ENCODE data around the gene RSRC1. TPM values are rescaled to one million over a fixed set of nuclear protein-coding genes. Genes with fewer than 3 reads are reported as not detected.
"Not testable (repeated sequence)": the region's sequence is repeated elsewhere in the genome, so short reads cannot be mapped to it uniquely, and the experiment has no call there.

Gene RSRC1
- total RNA-seq, 1 donor from 2014 or later, result 38.5 TPM

DNA sequence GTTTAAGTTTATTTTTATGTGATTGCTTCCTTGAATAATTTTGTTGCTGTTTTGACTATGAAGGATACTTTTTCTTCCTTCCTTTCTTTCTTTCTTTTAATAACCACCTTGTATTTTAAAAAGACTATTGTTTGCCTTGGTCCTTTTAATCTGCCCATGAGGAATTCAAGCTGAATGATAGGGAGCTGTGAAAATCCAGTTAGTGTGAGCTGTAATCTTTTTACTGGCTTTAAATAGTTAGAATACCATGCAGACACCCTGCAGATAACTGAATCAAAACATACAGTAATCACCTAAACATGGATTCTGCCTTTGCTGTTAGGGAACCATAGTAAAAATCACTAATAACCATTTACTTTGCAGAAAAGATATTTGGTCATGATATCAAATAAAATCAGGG, 110.7 kb downstream of the RSRC1 start:
- Histone ChIP-seq H3K4me1 (no peaks in the 10 kb centered on the region), H3K27me3 (no peaks in the 10 kb centered on the region), H3K4me3 (no peak overlapping the region), H3K27ac (no peak overlapping the region), H3K36me3 (no peaks in the 10 kb centered on the region), H3K9me3 (no peaks in the 10 kb centered on the region)
- TF ChIP-seq POLR2AphosphoS5 (IDR thresholded peaks at IDR 0.05; ENCODE audit: insufficient read depth in 1 of 2, low read depth in 1 of 2) (no peak), CTCF (IDR thresholded peaks at IDR 0.05) (no peak), POLR2A (IDR thresholded peaks at IDR 0.05) (no peak)
- intact Hi-C loops (cut with DNase I), result no loop called here
- DNase-seq (ENCODE audit: extremely low spot score in 2 of 2), result no peak

DNA sequence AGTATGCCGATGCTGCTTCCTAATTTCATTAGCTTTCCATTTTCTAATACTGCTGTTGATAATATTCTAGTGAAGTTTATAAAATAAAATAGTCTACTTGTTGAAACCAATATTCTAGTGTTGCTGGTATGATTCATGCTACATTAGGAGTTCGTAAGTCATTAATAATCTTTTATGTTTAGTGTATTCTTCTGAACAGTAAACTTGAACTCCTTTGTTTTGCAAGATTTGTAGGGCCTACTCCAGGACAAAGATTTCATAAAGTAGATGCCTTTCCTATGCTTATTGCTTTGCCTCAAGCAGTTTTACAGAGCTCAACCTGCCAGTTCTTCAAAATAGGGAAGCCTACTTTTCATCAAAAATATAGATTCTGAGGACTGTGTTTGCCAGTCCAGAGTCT, 111.5 kb downstream of the RSRC1 start:
- Histone ChIP-seq H3K9me3 (no peaks in the 10 kb centered on the region), H3K36me3 (no peaks in the 10 kb centered on the region), H3K4me1 (no peaks in the 10 kb centered on the region), H3K4me3 (no peak overlapping the region), H3K27me3 (no peaks in the 10 kb centered on the region), H3K27ac (no peak overlapping the region)
- no peak for TF ChIP-seq POLR2AphosphoS5 (IDR thresholded peaks at IDR 0.05; ENCODE audit: insufficient read depth in 1 of 2, low read depth in 1 of 2)
- intact Hi-C loops (cut with DNase I), result no loop called here
- DNase-seq (ENCODE audit: extremely low spot score in 2 of 2), result no peak

DNA sequence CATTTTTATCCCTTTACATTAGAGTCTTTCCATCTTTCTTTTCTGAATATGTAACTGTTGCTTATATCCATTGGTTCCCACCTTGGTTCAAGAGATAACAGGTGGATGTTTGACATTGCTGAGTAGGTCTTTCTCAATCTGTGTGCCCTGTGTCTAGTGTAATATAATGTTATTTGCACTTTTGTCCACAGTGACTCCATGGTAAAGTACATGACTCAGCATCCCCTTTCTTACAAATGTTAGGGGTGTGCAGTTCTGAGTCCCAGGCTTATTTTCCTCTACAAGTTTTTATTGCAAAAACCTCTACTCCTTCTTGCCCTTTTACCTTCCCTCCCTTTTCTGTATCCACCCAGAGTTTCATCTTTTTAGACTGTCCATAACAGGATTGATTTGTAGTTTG, 116.5 kb downstream of the RSRC1 start:
- intact Hi-C loops (cut with DNase I), result no loop called here
- no peak for TF ChIP-seq CTCF (IDR thresholded peaks at IDR 0.05)
- no peak for TF ChIP-seq POLR2A (IDR thresholded peaks at IDR 0.05)
- TF ChIP-seq POLR2AphosphoS5 (IDR thresholded peaks at IDR 0.05; ENCODE audit: insufficient read depth in 1 of 2, low read depth in 1 of 2), result no peak
- Histone ChIP-seq H3K36me3 (no peaks in the 10 kb centered on the region), H3K4me3 (no peak overlapping the region), H3K27me3 (no peaks in the 10 kb centered on the region), H3K27ac (no peak overlapping the region), H3K4me1 (no peaks in the 10 kb centered on the region), H3K9me3 (no peaks in the 10 kb centered on the region)
- DNase-seq (ENCODE audit: extremely low spot score in 2 of 2), result no peak

- H3K4me1 ChIP-seq; H3K4me3 ChIP-seq; H3K36me3 ChIP-seq; intact Hi-C loops (cut with DNase I); H3K27me3 ChIP-seq; H3K9me3 ChIP-seq; DNase-seq (ENCODE audit: extremely low spot score in 2 of 2); H3K27ac ChIP-seq: not testable (repeated sequence)
Measured at GRCh38 chr3:158228942-158229341, 119.1 kb downstream of the RSRC1 start.

- Histone ChIP-seq H3K36me3 (no peaks in the 10 kb centered on the region), H3K27ac (no peak overlapping the region), H3K27me3 (no peaks in the 10 kb centered on the region), H3K9me3 (no peaks in the 10 kb centered on the region), H3K4me3 (no peak overlapping the region), H3K4me1 (no peaks in the 10 kb centered on the region)
- no peak for TF ChIP-seq CTCF (IDR thresholded peaks at IDR 0.05)
- TF ChIP-seq POLR2AphosphoS5 (IDR thresholded peaks at IDR 0.05; ENCODE audit: insufficient read depth in 1 of 2, low read depth in 1 of 2), result no peak
- no peak for TF ChIP-seq POLR2A (IDR thresholded peaks at IDR 0.05)
- no peak for DNase-seq (ENCODE audit: extremely low spot score in 2 of 2)
- intact Hi-C loops (cut with DNase I), result no loop called here
Measured at GRCh38 chr3:158233791-158234190, 123.9 kb downstream of the RSRC1 start.

DNA sequence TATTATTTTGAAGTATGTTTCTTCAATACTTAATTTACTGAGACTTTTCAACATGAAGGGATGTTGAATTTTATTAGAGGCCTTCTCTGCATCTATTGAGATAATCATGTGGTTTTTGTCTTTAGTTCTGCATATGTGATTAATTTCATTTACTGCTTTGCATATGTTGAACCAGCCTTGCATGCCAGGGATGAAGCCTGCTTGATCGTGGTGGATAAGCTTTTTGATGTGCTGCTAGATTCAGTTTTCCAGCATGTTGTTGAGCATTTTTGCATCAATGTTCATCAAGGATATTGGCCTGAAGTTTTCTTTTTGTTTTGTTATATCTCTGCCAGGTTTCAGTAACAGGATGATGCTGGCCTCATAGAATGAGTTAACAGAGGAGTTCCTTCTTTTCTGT, 134.4 kb downstream of the RSRC1 start:
- DNase-seq (ENCODE audit: extremely low spot score in 2 of 2), result no peak

More for the DNA sequence above, 134.4 kb downstream of the RSRC1 start:
- Histone ChIP-seq H3K27ac (no peak overlapping the region), H3K4me1 (no peaks in the 10 kb centered on the region), H3K4me3 (no peak overlapping the region), H3K36me3 (no peaks in the 10 kb centered on the region), H3K27me3 (no peaks in the 10 kb centered on the region), H3K9me3 (no peaks in the 10 kb centered on the region)
- intact Hi-C loops (cut with DNase I), result no loop called here
- no peak for TF ChIP-seq POLR2AphosphoS5 (IDR thresholded peaks at IDR 0.05; ENCODE audit: insufficient read depth in 1 of 2, low read depth in 1 of 2)
- TF ChIP-seq CTCF (IDR thresholded peaks at IDR 0.05), result no peak
- no peak for TF ChIP-seq POLR2A (IDR thresholded peaks at IDR 0.05)
